UCSD-AML1 (cell line): ENCODE results near the gene ACOXL.
"Not testable (repeated sequence)": the region's sequence is repeated elsewhere in the genome, so short reads cannot be mapped to it uniquely, and the experiment has no call there.

Experiments used
- DNase-seq: peaks from one replicate; lab custom pipeline; 2025; ENCODE audit not compliant: unreplicated experiment; lab: John Stamatoyannopoulos, UW

Gene ACOXL

GRCh38 chr2:110732422-110733413, at the start of gene ACOXL:
Gene ACOXL, plus strand, starts transcription at chr2:110732573. Its CDS starts 35,817 bp downstream, at chr2:110768390.
- no peak for DNase-seq

GRCh38 chr2:110682872-110683271, 49.5 kb upstream of the ACOXL start:
- DNase-seq, result no peak

- DNase-seq, result not testable (repeated sequence)
Measured at GRCh38 chr2:110687775-110688484, 44.4 kb upstream of the ACOXL start.

GRCh38 chr2:110688594-110689091, 43.7 kb upstream of the ACOXL start:
- DNase-seq, result no peak

- DNase-seq, result no peak
Measured at GRCh38 chr2:110690083-110690965, 42.0 kb upstream of the ACOXL start.

GRCh38 chr2:110691612-110692258, 40.6 kb upstream of the ACOXL start:
- no peak for DNase-seq

GRCh38 chr2:110695146-110695898, 37.1 kb upstream of the ACOXL start:
- peak; percentile 39 for DNase-seq

- not testable (repeated sequence) for DNase-seq
Measured at GRCh38 chr2:110698253-110698652, 34.1 kb upstream of the ACOXL start.

- no peak for DNase-seq
Measured at GRCh38 chr2:110702514-110703380, 29.6 kb upstream of the ACOXL start.

GRCh38 chr2:110707386-110707965, 24.9 kb upstream of the ACOXL start:
- DNase-seq, result no peak

GRCh38 chr2:110708455-110708854, 23.9 kb upstream of the ACOXL start:
- no peak for DNase-seq

GRCh38 chr2:110712737-110713136, 19.6 kb upstream of the ACOXL start:
- DNase-seq, result no peak

GRCh38 chr2:110713513-110714362, 18.6 kb upstream of the ACOXL start:
- DNase-seq, result no peak

- no peak for DNase-seq
Measured at GRCh38 chr2:110714452-110715224, 17.7 kb upstream of the ACOXL start.

- DNase-seq, result no peak
Measured at GRCh38 chr2:110716959-110717645, 15.3 kb upstream of the ACOXL start.

- DNase-seq, result no peak
Measured at GRCh38 chr2:110717734-110718133, 14.6 kb upstream of the ACOXL start.
